GM18505 (cell line): ENCODE data around the gene SFMBT1.

ENCODE experiments used
- ATAC-seq: cut with Tn5 transposase; IDR thresholded peaks from one replicate; pipeline ENCODE4 v1.9.1; 2021; ENCODE audit not compliant: unreplicated experiment
- POLR2A ChIP-seq: IDR thresholded peaks from 4 replicates; pipeline ENCODE4 v1.6.1; 2011; ENCODE audit warnings: borderline replicate concordance; ENCODE audit not compliant: insufficient read depth, insufficient read length; ENCODE audit errors: extremely low read depth

The SFMBT1 gene

DNA sequence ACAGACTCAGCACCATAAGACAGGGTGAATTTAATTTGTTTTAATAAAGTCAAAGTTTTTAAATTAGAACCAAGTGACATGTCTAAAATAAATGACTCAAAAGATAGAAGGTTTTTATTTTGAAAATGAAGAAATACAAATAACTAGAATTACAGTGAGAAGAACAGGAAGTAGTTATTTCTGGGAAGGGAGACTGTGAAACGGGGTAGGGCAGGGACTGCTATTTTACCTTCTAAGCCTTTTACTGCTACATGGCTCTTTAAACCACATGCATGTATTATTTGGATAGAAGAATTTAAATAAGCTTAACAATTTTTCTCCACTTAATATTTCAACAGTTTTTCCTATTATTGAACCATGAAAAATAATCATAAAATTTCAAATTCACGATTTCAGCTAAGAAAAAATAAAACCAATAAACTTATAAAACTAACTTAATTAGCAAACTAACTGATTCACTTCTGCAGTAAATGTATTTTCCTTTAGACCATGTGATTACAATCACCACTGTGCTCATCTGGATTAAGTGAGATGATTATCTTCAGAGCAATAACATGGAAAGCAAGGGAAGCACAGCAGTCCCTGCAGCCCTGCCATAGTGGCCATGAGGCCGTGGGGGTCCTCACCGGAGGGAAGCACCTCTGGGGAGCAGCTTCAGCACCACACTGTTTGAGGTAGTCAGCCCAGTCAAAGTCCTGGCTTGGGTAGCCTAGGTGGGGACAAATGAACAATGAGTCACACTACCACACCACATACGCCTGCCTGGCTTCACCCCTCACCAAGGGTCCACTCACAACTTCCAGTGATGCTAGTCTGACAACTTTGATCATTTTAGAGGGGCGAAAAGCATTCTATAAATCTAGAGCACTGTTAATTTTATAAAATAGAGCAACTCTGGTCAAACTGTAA is 120.2 kb downstream of the SFMBT1 start:
- TF ChIP-seq POLR2A = no peak
- ATAC-seq = no peak

- no peak for TF ChIP-seq POLR2A
- no peak for ATAC-seq
Observed at GRCh38 chr3:52923963-52924362, 121.9 kb downstream of the SFMBT1 start.

- no peak for TF ChIP-seq POLR2A
- no peak for ATAC-seq
Observed at GRCh38 chr3:52920841-52921240, 125.0 kb downstream of the SFMBT1 start.

GRCh38 chr3:52917044-52917443 is 128.8 kb downstream of the SFMBT1 start:
- no peak for ATAC-seq
- no peak for TF ChIP-seq POLR2A

DNA sequence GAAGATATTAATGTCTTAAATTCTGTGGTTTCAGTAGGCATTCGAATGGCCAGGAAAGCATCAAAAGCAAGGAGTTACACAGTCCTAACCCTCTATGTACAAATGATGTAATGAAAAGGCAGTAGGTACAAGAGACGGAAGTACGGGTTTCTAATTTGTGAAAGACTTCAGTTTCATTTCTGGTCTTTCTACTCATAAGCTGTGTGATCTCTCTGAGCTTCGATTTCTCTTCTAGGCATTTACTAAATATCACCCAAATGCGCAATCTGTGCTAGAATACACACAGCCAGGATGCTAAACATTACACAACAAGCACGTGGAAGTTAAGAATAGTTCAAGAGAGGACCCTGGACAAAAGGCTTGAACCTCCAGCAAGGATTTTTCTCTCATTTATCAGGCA is 130.6 kb downstream of the SFMBT1 start:
- no peak for TF ChIP-seq POLR2A
- no peak for ATAC-seq

DNA sequence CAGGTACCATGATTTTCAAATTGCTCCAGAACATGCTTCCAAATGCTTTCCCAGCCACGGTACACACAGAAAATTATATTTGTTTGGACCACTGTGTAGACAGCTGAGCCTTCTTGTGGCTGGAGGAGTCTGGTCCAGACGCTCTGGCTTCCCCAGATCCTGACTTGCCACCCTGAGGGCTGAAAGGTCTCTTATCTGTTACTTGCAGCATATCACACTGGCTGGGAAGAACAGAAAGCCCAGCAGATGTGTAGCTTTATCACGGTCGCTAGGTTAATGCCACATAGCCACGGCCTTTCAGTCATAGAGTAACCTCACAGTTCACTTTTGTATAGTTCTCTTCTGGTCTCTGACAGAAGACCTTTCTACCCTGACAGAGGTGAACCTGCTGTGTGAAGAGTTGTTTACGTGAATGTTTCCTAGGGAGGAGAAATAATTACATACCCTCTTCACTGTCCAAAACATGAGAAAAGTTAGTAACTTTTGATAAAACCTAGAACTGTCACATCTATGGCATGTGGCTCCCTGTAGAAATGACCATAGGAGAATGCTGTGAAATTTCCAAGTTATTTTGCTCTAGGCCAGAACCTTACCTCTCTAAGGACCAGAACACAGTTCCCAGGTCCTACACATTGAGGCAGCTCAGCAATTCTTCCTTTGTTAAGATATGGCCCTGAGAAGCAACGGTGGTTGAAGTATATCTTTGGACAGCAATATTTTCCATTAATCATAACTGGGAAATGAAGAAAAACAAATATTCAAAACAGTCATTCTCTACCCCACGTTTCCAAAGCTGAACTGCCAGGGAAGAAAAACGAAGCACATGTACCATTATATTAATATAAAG is 132.8 kb downstream of the SFMBT1 start:
- ATAC-seq = no peak
- TF ChIP-seq POLR2A = no peak

GRCh38 chr3:52910823-52911222 is 135.1 kb downstream of the SFMBT1 start:
- no peak for TF ChIP-seq POLR2A
- no peak for ATAC-seq

DNA sequence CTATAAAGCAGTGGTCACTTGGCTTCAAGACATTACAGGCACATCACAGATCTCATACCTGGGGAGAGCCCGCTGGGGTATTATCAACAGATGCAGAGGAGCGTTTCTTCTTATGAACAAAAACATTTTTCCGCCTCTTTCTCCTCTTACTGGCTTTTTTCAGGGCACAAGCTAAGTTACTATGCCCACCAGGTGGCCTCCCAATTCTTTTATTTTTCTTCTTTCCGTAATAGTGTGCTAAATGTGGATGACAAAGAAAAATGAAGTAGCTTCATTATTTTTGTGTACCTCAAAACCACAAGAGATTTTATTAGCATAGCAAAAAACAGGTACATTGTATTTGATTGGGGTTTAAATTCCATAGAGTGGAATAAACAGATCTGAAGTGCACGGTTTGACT is 138.4 kb downstream of the SFMBT1 start:
- TF ChIP-seq POLR2A = no peak
- ATAC-seq = no peak

DNA sequence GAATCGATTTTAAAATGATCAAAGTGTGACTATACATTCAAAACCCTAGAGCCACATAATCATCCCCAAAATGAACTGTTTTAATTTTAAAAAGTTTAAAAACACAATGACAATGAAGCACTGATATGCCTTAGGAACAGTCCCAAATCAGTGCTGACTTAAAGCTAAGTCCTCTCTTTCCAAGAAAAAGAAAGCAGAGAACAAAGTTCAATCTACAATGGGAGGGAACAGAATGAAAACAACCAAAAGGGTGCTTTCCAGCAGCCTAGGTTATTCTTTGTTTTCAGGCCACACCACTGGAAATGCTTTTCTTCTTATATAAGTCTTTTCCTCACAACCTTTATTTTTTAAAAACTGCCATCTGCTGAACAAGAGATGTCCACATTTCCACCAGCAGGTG is 141.3 kb downstream of the SFMBT1 start:
- ATAC-seq = no peak

DNA sequence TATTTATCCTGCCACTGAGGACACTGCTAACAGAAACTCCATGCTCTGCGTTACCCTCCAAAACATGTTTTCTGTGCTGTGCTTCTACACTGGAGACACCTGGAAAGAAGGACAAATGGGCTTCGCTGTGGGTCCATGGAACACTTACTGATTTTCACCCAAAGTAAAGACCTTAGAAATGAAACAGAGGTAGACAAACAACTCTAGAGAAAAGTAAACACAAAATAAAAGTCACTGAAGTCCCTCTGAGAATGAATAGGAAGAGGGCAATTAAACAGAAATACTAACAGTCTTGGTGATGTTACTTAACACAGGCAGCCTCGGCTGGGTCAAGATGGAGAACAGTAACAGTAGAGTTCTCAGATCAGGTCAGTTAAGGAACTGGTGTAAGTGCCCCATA is 141.9 kb downstream of the SFMBT1 start:
- TF ChIP-seq POLR2A = no peak
- no peak for ATAC-seq

More for the DNA sequence above, 141.3 kb downstream of the SFMBT1 start:
- no peak for TF ChIP-seq POLR2A

- TF ChIP-seq POLR2A = peak; percentile 75
Observed at GRCh38 chr3:52897130-52898122, 148.4 kb downstream of the SFMBT1 start, which contains the start of gene STIMATE. Gene STIMATE (minus strand): TSS chr3:52897548. CDS start chr3:52897450, 98 bp downstream.

DNA sequence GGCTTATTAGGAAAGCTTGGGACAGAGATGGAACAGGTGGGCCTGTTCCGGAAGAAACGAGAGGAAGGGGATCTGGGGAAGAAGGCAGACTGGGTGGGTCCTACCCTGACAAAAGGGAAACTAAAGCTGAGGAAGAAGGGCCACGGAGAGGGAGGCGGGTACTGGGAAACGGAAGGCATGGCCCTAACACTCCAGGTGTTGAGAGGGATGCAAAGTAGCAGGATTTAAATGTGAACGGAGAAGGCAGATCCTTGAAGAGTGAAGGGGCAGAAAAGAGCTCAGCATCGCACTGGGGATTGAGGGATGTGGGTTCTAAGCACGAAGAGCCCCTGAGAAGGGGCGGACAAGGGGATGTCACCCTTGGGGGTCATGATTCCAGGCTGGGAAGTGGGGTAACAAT is 149.3 kb downstream of the SFMBT1 start:
- no peak for ATAC-seq
- no peak for TF ChIP-seq POLR2A

More at GRCh38 chr3:52897130-52898122, 148.4 kb downstream of the SFMBT1 start, which contains the start of gene STIMATE:
- peak; percentile 87 for ATAC-seq

DNA sequence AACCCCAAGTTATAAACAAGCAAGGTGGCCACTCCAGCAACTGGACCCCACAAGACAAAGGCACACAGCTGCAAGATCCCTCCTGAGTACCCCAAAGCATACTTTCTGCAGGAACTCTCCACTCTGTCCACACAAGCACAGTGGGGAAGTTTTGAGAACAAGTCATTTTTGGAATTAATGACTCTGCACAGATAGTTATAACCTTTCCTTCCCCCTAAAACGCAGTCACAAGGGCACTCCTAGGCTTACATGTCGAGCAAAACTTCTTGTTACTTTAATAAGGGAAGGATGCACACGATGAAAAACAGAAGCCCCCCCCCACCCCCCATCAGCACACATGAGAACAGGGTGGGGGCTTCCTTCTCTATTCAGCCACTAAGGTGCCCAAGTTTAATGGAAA is 149.7 kb downstream of the SFMBT1 start:
- no peak for ATAC-seq

DNA sequence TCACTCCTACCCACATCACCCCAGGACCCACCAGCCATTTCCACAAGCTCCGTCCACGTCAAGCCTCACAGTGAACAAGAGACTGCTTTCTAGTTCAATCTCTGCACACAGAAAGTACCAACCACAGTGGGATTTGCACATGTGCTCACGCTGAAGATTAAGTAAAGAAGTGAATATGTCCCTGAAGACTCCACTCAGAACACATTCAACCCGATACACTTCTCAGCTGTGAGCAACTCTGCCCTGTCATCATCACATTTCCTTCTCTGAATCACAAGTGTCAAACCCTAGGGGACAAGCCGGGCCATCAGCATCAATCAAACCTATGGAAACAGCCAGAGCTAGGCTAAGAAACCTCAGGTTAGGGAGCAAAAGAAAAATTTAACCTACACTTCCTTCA is 150.5 kb downstream of the SFMBT1 start:
- ATAC-seq = no peak
- TF ChIP-seq POLR2A = no peak

More for the DNA sequence above, 149.7 kb downstream of the SFMBT1 start:
- no peak for TF ChIP-seq POLR2A
